Islet of Langerhans (tissue), 1 donor: Measurements from ENCODE around the gene DGAT2.

Experiments
- FAIRE-seq: peaks from one replicate; lab custom pipeline; 2011; peaks lifted over from hg19 to GRCh38; lab: Jason Lieb, UNC

Gene DGAT2

GRCh38 chr11:75827562-75827961 is 59.0 kb downstream of the DGAT2 start:
- FAIRE-seq, result no peak

GRCh38 chr11:75831915-75832502 is 63.4 kb downstream of the DGAT2 start:
- FAIRE-seq, result no peak

GRCh38 chr11:75834728-75835127 is 66.2 kb downstream of the DGAT2 start:
- FAIRE-seq, result no peak

- no peak for FAIRE-seq
These were observed 67.8 kb downstream of the DGAT2 start for GRCh38 chr11:75836417-75836816.

DNA sequence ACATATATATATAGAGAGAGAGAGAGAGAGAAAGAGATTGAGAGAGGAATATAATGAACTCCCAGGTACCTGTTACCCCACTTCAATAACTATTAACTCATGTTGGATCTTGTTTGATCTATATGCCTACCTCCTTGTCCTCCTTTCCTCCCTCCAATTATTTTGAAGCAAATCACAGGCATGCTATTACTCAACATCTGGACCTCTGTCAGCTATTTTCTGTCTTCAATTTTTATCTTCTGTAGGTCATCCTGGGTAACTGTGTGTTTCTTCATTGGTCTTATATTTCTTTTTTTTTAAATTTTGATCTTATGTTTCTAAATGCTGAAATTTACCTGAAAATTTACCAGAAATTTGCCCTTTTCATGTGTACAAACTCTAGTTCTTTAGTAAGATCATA is 71.3 kb downstream of the DGAT2 start:
- FAIRE-seq, result no peak

DNA sequence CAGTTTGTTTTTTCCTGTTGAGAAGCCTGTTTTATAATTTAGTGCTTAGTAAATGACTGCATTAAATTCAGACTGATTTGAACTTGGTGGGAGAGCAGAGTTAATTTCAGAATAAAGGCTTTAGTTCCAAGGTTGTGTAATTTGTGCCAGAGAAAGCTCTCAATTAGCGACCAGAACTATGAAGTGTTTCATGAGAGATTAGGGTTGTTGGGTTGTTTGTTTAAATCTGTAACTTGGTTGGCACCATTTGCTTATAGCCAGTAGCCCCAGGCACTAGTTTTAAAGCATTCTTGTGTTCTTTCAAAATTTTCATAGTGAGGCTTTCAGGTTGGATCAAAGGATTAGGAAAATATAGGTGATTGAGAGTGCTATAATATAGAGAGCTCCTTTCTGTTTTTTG is 71.9 kb downstream of the DGAT2 start:
- no peak for FAIRE-seq

DNA sequence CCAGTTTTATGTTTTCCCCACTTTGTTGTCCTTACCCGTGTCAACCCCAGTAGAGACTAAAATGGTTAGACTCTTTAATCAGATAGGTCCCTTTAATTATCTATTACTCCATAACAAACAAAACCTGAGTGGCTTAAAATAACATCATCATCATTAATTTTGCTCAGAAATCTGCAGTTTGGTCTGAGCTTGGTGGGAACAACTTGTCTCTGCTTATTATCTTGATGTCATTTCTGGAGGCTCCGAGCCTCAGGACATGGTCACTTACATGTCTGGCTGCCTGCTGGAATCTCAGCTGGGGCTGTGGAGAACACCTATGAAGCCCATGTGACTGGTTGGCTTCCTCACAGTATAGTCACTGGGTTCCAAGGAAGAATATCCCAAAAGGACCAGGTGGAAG is 73.2 kb downstream of the DGAT2 start:
- no peak for FAIRE-seq

DNA sequence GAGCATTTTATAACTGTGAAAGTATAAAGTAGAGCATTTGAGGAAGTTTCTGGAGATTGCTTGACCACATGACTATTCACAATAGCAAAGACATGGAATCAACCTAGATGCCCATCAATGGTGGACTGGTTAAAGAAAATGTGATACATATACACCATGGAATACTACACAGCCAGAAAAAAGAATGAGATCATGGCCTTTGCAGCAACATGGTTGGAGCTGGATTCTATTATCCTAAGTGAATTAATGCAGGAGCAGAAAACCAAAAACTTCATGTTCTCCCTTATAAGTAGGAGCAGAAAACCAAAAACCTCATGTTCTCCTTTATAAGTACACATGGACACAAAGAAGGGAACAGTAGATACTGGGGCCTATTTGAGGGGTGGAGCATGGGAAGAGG is 76.7 kb downstream of the DGAT2 start:
- no peak for FAIRE-seq

GRCh38 chr11:75849894-75850293 is 81.3 kb downstream of the DGAT2 start:
- FAIRE-seq, result no peak

- FAIRE-seq, result no peak
These were observed 82.2 kb downstream of the DGAT2 start for GRCh38 chr11:75850787-75851186.
